ENCODE results near the gene PDZD4.

The PDZD4 gene

GRCh38 chrX:153782871-153783270 lies 47.5 kb downstream of the PDZD4 start:
- no peak for DNase-seq

DNA sequence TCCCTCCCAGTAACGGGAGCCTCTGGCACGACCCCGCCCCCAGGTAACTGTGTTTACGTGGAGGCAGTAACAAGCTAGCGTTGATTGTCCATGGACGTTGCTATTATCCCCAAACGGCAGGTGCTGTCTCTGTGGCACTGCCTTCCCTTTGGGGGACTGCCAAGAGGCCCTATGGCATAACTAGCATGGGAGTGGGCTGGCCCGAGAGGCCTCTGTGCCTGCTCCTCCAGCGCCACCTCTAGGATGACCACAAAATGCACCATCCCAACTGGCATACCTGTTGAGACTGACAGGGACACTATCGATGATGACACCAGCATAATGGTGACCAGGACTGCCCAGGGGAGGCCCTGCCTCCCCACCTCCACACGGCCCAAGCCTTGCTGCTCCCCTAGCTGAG lies 48.0 kb downstream of the PDZD4 start:
- DNase-seq: no peak

DNA sequence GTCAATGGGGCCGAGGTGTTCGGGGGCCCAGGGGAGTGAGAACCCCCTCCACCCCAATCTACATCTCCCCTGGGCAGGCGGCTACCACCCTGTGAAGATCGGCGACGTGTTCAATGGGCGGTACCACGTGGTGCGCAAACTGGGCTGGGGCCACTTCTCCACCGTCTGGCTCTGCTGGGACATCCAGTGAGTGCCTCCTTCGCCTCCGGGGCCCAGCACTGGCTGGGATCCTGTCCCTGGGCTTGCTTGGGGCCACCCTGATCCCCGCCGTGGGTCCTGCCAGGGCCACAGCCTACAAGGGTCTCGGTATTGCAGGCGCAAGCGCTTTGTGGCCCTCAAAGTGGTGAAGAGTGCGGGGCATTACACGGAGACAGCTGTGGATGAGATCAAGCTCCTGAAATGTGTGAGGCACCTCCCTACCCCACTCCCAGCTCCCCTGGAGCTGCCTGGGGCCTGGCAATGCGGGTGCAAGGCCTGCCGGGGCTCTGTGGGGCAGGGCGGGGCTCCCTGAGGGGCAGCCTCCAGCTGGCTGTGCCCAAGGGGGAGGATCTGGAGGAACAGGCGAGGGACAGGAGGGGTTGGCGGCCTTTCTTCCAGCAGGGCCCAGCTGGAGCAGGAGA lies 48.8 kb downstream of the PDZD4 start:
- DNase-seq: no peak

GRCh38 chrX:153780678-153781427 lies 49.5 kb downstream of the PDZD4 start, which contains the start of gene SRPK3:
Gene SRPK3 (plus strand): TSS chrX:153781041. CDS start chrX:153781087, 46 bp downstream.
- DNase-seq: no peak

GRCh38 chrX:153779891-153780677 lies 50.3 kb downstream of the PDZD4 start:
- no peak for DNase-seq

DNA sequence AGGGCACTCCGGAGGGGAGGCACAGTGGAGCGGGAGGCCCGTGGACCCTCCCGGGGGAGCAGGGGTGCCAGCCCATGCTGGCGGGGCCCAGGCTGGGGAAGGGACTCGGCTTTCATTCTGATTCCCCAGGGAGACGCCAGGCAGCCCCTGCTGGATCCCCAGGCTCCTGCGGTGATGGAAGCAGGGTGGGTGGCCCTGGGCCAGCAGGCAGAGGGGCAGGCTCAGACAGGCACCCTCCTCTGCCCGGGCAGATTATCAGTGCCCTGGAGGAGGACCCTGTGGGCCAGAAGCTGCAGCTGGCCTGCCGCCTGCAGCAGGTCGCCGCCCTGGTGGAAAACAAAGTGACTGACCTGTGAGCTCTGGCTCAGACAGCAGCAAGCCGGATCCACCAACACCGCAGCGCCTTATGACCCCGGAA lies 51.7 kb downstream of the PDZD4 start:
- no peak for DNase-seq

GRCh38 chrX:153778181-153778580 lies 52.2 kb downstream of the PDZD4 start:
- no peak for DNase-seq

DNA sequence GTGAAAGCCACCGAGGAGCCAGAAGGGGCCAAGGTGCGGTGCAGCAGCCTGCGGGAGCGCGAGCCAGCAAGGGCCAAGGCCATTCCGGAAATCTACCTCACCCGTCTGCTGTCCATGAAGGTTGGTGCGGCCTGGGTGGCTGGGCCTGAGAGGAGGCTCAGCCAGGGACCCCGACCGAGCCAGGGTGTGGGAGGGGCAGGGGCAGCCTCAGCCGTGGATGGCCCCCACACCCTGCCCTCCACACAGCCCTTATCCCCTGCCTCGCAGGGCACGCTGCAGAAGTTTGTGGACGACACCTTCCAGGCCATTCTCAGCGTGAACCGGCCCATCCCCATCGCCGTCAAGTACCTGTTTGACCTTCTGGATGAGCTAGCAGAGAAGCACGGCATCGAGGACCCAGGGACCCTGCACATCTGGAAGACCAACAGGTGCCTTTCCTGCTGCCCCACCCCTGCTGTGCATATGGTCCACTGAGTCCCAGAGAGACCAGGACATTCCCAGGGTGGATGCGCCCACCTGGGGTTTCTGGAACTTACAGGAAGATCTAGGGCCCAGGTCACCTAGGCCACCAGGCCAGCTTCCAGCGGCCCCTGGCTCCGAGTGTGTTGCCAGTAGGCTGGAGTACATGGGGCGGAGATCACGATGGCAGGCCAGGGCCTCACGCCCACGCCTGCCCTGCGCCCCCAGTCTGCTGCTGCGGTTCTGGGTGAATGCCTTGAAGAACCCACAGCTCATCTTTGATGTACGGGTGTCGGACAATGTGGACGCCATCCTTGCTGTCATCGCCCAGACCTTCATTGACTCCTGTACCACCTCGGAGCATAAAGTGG lies 52.9 kb downstream of the PDZD4 start:
- DNase-seq: no peak

DNA sequence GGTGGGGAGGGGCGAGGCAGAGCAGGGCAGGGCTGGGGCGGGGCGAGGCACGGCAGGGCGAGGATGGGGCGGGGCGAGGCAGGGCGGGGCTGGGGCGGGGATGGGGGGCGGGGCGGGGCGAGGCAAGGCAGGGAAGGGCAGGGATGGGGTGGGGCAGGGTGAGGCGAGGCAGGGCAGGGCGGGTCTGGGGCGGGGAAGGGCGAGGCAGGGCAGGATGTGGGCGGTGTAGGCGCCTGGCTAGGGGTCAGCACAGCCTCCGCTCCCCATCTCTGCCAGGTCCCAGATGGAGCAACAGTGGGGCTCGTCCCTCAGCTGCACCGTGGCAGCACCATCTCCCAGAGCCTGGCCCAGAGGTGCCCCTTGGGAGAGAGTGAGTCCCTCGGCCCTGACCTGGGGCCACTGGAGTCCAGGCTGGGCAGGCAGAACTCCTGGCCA lies 53.7 kb downstream of the PDZD4 start:
- no peak for DNase-seq

DNA sequence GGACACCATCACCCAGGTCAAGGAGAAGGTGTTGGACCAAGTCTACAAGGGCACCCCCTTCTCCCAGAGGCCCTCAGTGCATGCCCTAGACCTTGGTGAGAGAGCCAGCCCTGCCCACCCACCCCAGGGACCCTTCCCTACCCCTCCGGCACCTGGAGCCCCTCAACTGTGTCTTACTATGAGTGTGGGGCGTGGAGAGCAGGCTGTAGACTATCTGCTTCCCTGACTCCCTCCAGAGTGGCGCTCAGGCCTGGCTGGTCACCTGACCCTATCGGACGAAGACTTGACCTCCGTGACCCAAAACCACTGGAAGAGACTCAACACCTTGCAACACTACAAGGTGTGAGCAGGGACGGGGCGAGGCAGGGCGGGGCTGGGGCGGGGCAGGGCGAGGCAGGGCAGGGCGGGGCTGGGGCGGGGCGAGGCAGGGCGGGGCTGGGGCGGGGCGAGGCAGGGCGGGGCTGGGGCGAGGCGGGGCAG lies 54.2 kb downstream of the PDZD4 start:
- no peak for DNase-seq

DNA sequence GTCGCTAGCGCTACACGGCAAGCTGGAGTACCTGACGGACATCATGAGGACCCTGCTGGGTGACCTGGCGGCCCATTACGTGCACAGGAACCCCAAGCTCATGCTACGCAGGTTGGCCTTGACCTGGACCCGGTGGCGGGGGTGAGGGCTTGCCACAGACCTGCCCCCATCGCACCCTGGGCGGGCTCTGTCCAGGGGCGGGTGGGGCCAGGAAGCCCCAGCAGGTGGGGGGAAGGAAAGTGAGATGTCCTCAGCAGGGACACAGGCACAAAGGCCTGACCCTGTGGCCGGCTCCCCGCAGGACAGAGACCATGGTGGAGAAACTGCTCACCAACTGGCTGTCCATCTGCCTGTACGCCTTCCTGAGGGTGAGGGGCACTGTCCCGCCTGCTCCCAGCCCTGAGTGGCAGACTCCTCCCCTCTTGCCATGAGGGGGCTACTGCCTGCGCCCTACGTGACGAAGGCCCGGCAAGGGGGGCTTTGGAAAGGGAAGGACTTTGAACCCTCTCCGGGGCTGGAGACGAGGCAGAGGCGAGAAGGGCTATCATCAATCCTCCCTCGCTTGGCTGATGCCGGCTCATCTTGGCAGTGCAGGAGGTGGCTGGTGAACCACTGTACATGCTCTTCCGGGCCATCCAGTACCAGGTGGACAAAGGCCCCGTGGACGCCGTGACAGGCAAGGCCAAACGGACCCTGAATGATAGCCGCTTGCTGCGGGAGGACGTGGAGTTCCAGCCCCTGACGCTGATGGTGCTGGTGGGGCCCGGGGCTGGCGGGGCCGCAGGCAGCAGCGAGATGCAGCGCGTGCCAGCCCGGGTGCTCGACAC lies 54.8 kb downstream of the PDZD4 start:
- DNase-seq: no peak

- no peak for DNase-seq
These were observed 55.6 kb downstream of the PDZD4 start for GRCh38 chrX:153774576-153775292.

GRCh38 chrX:153773741-153774575 lies 56.4 kb downstream of the PDZD4 start:
- DNase-seq: no peak

GRCh38 chrX:153773218-153773611 lies 57.1 kb downstream of the PDZD4 start:
- DNase-seq: no peak

GRCh38 chrX:153772316-153773217 lies 57.8 kb downstream of the PDZD4 start:
- no peak for DNase-seq

DNA sequence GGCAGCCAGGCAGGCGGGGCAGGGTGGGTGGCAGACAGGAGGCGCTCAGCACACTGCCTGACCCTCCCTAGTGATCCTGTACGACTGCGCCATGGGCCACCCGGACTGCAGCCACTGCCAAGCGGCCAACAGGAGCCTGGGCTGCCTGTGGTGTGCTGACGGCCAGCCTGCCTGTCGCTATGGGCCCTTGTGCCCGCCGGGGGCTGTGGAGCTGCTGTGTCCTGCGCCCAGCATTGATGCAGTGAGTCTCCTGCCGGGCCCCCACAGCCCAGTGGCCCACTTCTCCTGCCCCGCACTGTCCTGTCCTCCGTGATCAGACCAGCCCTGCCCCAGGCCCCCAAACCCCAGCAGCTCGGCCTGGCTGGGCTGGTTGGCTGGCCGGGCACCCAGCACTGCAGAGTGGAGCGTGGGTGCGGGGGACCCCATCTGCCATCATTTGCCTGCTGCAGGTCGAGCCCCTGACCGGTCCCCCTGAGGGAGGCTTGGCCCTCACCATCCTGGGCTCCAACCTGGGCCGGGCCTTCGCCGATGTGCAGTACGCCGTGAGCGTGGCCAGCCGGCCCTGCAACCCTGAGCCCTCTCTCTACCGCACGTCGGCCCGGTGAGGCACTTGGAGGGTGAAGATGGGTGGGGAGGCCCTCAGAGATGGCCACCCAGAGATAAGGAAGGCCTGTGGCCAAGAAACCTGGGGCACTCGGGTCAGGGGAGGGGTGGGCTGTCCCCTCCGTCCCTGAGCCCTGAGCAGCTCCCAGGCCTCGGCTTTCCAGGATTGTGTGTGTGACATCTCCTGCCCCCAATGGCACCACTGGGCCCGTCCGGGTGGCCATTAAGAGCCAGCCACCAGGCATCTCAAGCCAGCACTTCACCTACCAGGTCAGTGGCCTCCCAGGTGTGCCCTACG lies 58.7 kb downstream of the PDZD4 start:
- no peak for DNase-seq

GRCh38 chrX:153770601-153771414 lies 59.5 kb downstream of the PDZD4 start:
- DNase-seq: no peak
